GM12864 (cell line): ENCODE results near the gene ACVR1C.

Experiments
- DNase-seq: peaks from one replicate; pipeline ENCODE4 v3.0.0-alpha.2; 2011; ENCODE audit warnings: low read depth
- H3K4me3 ChIP-seq: 2 replicates; pipeline ENCODE4 v1.5.1; 2011; ENCODE audit warnings: mild to moderate bottlenecking, low read depth, low read length, control low read depth
- CTCF ChIP-seq: IDR thresholded peaks from 2 replicates; pipeline ENCODE4 v1.5.1; 2011; ENCODE audit warnings: low read depth, mild to moderate bottlenecking, moderate library complexity, low read length, control low read depth, inconsistent platforms; ENCODE audit errors: missing control alignments

ACVR1C gene

GRCh38 chr2:157559461-157559860 is 69.2 kb downstream of the ACVR1C start:
- no peak for TF ChIP-seq CTCF
- H3K4me3 ChIP-seq, result no peak overlapping the region
- DNase-seq, result no peak

DNA sequence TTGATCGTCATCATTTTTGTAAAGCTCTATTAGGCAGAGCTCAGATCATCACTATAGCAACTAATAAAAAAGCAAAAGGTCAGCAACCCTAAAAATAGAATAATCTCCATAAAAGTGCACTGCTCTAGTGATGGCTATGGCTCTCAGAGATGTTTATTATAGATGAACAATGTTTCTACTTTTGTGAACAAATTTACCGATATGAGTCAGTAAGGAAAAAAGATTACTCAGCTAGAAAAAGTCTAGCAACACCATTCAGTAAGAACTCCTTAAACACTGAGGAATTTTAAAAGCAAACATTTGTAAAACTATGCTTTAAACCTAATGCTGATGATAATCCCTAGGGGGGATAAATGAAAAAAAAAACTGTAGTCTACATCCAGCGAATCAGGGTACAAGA is 69.6 kb downstream of the ACVR1C start:
- no peak overlapping the region for H3K4me3 ChIP-seq
- TF ChIP-seq CTCF, result no peak
- no peak for DNase-seq

- DNase-seq, result no peak
- TF ChIP-seq CTCF, result no peak
- no peak overlapping the region for H3K4me3 ChIP-seq
Observed at GRCh38 chr2:157557770-157558169, 70.9 kb downstream of the ACVR1C start.

GRCh38 chr2:157540102-157540501 is 88.6 kb downstream of the ACVR1C start:
- no peak for DNase-seq
- no peak for TF ChIP-seq CTCF
- no peak overlapping the region for H3K4me3 ChIP-seq

- TF ChIP-seq CTCF, result no peak
- no peak overlapping the region for H3K4me3 ChIP-seq
- no peak for DNase-seq
Observed at GRCh38 chr2:157538064-157538463, 90.6 kb downstream of the ACVR1C start.

DNA sequence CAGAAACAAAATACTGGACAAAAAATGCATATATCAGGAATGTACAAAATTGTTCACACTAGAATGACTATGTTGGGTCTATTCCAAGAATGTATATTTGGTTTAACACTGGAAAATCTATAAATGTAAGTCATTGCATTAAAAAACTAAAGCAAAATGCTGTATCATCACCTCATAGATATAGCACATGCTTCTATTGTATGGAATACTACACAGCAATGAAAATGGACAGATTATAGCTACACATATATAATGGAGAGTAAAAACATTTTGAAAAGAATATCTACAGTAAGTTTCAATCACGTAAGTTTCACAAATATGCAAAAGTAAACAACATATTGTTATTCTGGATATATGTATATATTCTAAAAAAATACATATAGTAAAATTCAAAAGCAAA is 91.8 kb downstream of the ACVR1C start:
- no peak for TF ChIP-seq CTCF
- no peak for DNase-seq
- H3K4me3 ChIP-seq, result no peak overlapping the region

GRCh38 chr2:157528963-157529751 is 99.5 kb downstream of the ACVR1C start:
- no peak for TF ChIP-seq CTCF
- no peak for DNase-seq
- H3K4me3 ChIP-seq, result no peak overlapping the region
